Measurements from ENCODE around the gene GAS1.

GAS1 gene

DNA sequence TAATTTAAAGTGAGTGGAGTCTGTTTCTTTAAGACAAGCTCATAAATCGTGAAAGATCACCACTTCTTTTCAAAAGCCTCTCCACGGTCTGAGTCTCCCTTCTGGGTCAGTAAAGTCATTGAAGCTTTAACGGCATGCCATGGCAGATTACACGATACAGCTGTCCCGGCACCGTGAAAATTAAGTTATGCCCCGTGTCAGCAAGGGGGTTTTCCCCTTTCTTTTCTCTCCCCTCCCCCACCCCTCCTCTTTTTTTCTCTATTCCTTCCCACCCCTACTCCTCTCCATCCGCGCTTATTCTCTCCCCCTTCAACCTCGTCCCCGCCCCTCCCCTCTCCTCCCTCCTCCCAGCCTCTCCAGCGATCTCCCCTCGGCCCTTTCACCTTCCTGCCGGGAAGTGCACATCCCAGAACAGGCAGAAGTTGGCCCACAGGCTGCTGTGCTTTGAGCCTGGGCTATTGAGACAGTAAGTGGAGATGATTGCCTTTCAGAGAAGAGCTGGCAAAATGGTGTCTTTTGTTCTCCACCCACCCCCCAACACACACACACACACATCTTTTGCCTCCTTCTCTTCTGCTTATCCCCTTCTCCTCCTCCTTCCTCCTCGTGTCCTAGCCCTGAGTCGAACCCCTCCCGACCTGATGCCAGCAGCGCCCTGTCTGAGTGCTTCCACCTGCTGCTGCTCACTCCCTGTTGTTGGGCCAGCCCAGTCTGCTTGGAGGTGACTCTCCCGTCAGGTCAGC is 44.1 kb downstream of the GAS1 start:
- H3K9ac ChIP-seq (ENCODE audit: low read depth in 1 of 2, low read length in 2 of 2) = no peak overlapping the region
- H3K27ac ChIP-seq (ENCODE audit: low read depth in 2 of 2, low read length in 2 of 2) = no peak overlapping the region
- H3K4me3 ChIP-seq (ENCODE audit: low read length in 2 of 2) = no peak overlapping the region
- H3K4me1 ChIP-seq (ENCODE audit: control insufficient read depth in 2 of 2, insufficient read depth in 2 of 2, low read length in 2 of 2) = no peaks in the 10 kb centered on the region
- no peaks in the 10 kb centered on the region for H3K36me3 ChIP-seq (ENCODE audit: control insufficient read depth in 2 of 2, insufficient read depth in 2 of 2, low read length in 2 of 2)
- no peaks in the 10 kb centered on the region for H3K9me3 ChIP-seq (ENCODE audit: control insufficient read depth in 2 of 2, low read length in 2 of 2)
- H3K27me3 ChIP-seq (ENCODE audit: control insufficient read depth in 2 of 2, insufficient read depth in 2 of 2, low read length in 2 of 2) = peaks cover 0 to 7% of the 10 kb centered on the region in 2 donors

GRCh38 chr9:86902586-86902985 is 44.7 kb downstream of the GAS1 start:
- no peak overlapping the region for H3K27ac ChIP-seq (ENCODE audit: low read depth in 2 of 2, low read length in 2 of 2)
- H3K4me1 ChIP-seq (ENCODE audit: control insufficient read depth in 2 of 2, insufficient read depth in 2 of 2, low read length in 2 of 2) = no peaks in the 10 kb centered on the region
- H3K9ac ChIP-seq (ENCODE audit: low read depth in 1 of 2, low read length in 2 of 2) = no peak overlapping the region
- H3K27me3 ChIP-seq (ENCODE audit: control insufficient read depth in 2 of 2, insufficient read depth in 2 of 2, low read length in 2 of 2) = peaks cover 0 to 7% of the 10 kb centered on the region in 2 donors
- H3K9me3 ChIP-seq (ENCODE audit: control insufficient read depth in 2 of 2, low read length in 2 of 2) = no peaks in the 10 kb centered on the region
- H3K4me3 ChIP-seq (ENCODE audit: low read length in 2 of 2) = no peak overlapping the region
- H3K36me3 ChIP-seq (ENCODE audit: control insufficient read depth in 2 of 2, insufficient read depth in 2 of 2, low read length in 2 of 2) = no peaks in the 10 kb centered on the region

DNA sequence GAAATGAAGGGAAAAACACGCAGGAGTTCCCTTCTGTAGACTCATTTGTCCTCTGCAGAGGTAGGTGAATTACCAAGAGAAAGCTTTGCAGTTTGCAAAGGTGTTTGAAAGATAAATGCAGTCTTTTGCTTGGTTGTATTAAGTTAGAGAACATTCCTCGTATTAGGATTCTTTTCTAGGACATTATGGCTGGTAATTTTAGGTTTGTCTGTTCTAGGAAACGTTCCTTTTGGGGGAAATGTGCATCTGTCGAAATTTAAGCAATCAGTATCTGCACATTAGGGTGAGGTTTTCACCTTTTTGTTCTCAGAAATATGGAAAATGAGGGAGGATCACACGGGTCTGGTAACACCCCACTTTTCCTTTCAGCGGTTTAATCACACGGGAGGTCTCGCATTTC is 45.1 kb downstream of the GAS1 start:
- no peak overlapping the region for H3K4me3 ChIP-seq (ENCODE audit: low read length in 2 of 2)
- no peaks in the 10 kb centered on the region for H3K4me1 ChIP-seq (ENCODE audit: control insufficient read depth in 2 of 2, insufficient read depth in 2 of 2, low read length in 2 of 2)
- H3K9me3 ChIP-seq (ENCODE audit: control insufficient read depth in 2 of 2, low read length in 2 of 2) = no peaks in the 10 kb centered on the region
- peaks cover 0 to 7% of the 10 kb centered on the region in 2 donors for H3K27me3 ChIP-seq (ENCODE audit: control insufficient read depth in 2 of 2, insufficient read depth in 2 of 2, low read length in 2 of 2)
- H3K27ac ChIP-seq (ENCODE audit: low read depth in 2 of 2, low read length in 2 of 2) = no peak overlapping the region
- no peak overlapping the region for H3K9ac ChIP-seq (ENCODE audit: low read depth in 1 of 2, low read length in 2 of 2)
- no peaks in the 10 kb centered on the region for H3K36me3 ChIP-seq (ENCODE audit: control insufficient read depth in 2 of 2, insufficient read depth in 2 of 2, low read length in 2 of 2)

GRCh38 chr9:86901511-86901910 is 45.8 kb downstream of the GAS1 start:
- no peaks in the 10 kb centered on the region for H3K36me3 ChIP-seq (ENCODE audit: control insufficient read depth in 2 of 2, insufficient read depth in 2 of 2, low read length in 2 of 2)
- H3K4me1 ChIP-seq (ENCODE audit: control insufficient read depth in 2 of 2, insufficient read depth in 2 of 2, low read length in 2 of 2) = no peaks in the 10 kb centered on the region
- H3K9ac ChIP-seq (ENCODE audit: low read depth in 1 of 2, low read length in 2 of 2) = no peak overlapping the region
- no peak overlapping the region for H3K27ac ChIP-seq (ENCODE audit: low read depth in 2 of 2, low read length in 2 of 2)
- no peaks in the 10 kb centered on the region for H3K9me3 ChIP-seq (ENCODE audit: control insufficient read depth in 2 of 2, low read length in 2 of 2)
- peaks cover 0 to 7% of the 10 kb centered on the region in 2 donors for H3K27me3 ChIP-seq (ENCODE audit: control insufficient read depth in 2 of 2, insufficient read depth in 2 of 2, low read length in 2 of 2)
- H3K4me3 ChIP-seq (ENCODE audit: low read length in 2 of 2) = no peak overlapping the region
